ENCODE data around the gene YPEL5. TPM values are rescaled to one million over a fixed set of nuclear protein-coding genes. Genes with fewer than 3 reads are reported as not detected.
"Not testable (repeated sequence)": the region's sequence is repeated elsewhere in the genome, so short reads cannot be mapped to it uniquely, and the experiment has no call there.

The YPEL5 gene
- total RNA-seq, 1 donor from 2014 or later, result 120 TPM

DNA sequence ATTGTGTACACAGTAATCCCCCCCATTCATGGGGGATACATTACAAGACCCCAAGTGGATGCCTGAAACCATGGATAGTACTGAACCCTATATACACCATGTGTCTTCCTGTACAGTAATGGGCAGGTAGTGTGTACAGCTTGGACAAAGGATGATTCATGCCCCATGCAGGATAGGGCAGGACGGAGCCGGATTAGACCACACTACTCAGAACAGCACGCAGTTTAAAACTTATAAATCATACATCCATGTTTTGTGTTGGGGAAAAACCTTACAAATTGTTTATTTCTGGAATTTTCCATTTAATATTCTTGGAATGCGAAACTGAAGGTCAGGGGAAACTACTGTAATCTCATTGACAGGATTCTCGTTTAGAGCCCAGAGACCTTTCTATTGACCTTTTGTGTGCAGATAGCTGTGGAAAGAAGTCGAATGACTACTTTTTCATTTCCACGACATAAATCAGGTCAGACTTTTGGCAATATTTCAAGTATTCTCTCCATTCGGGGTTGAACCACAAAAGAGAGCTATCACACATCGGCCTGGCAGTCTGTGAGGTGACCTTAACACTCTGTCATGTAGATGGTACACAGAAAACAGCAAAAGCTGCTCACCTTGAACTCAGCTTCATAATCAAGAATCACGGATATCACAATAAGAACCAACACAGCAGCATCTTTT is 9.9 kb upstream of the YPEL5 start:
- no peak overlapping the region for H3K27ac Mint-ChIP-seq (ENCODE audit: unreplicated experiment)
- no peak for DNase-seq (ENCODE audit: low spot score)
- no peaks in the 10 kb centered on the region for H3K36me3 Mint-ChIP-seq (ENCODE audit: low read depth, unreplicated experiment)
- no peak overlapping the region for H3K4me3 Mint-ChIP-seq (ENCODE audit: unreplicated experiment)
- no peaks in the 10 kb centered on the region for H3K4me1 Mint-ChIP-seq (ENCODE audit: unreplicated experiment)
- H3K9me3 Mint-ChIP-seq (ENCODE audit: unreplicated experiment), result no peaks in the 10 kb centered on the region
- no peaks in the 10 kb centered on the region for H3K27me3 Mint-ChIP-seq (ENCODE audit: unreplicated experiment)
- TF ChIP-seq, protein P1, sequence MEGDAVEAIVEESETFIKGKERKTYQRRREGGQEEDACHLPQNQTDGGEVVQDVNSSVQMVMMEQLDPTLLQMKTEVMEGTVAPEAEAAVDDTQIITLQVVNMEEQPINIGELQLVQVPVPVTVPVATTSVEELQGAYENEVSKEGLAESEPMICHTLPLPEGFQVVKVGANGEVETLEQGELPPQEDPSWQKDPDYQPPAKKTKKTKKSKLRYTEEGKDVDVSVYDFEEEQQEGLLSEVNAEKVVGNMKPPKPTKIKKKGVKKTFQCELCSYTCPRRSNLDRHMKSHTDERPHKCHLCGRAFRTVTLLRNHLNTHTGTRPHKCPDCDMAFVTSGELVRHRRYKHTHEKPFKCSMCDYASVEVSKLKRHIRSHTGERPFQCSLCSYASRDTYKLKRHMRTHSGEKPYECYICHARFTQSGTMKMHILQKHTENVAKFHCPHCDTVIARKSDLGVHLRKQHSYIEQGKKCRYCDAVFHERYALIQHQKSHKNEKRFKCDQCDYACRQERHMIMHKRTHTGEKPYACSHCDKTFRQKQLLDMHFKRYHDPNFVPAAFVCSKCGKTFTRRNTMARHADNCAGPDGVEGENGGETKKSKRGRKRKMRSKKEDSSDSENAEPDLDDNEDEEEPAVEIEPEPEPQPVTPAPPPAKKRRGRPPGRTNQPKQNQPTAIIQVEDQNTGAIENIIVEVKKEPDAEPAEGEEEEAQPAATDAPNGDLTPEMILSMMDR (IDR thresholded peaks at IDR 0.05; ENCODE audit: unreplicated experiment), result no peak

DNA sequence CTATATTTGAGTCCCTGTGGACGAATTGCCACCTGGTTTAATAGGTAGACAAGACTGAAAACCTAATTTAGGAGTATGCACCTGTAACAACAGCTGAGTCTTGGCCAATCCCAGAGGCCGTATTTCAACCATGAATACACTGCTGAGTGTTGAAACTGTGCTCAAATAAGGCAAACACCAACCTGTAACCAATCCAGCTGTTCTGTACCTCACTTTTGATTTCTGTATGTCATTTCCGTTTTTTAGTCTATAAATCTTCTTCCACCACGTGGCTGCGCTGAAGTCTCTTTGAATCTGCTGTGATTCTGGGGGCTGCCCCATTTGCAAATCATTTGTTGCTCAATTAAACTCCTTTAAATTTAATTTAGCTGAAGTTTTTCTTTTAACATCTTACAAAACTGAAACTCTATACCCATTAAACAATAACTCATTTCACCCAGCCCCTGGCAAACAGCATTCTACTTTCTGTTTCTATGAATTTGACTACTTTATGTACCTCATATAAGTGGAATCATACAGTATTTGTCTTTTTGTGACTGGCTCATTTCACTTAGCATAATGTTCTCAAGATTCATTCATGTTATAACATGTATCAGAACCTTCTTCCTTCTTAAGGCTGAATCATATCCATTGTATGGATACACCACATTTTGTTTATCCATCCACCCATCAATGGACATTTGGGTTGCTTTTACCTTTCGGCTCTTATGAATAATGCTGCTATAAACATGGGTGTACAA is 7.5 kb upstream of the YPEL5 start:
- Mint-ChIP-seq H3K36me3 (ENCODE audit: low read depth, unreplicated experiment) (no peaks in the 10 kb centered on the region), H3K4me1 (ENCODE audit: unreplicated experiment) (no peaks in the 10 kb centered on the region), H3K27me3 (ENCODE audit: unreplicated experiment) (peaks cover 2% of the 10 kb centered on the region), H3K9me3 (ENCODE audit: unreplicated experiment) (no peaks in the 10 kb centered on the region), H3K4me3 (ENCODE audit: unreplicated experiment) (no peak overlapping the region), H3K27ac (ENCODE audit: unreplicated experiment) (no peak overlapping the region)
- TF ChIP-seq, protein P1 (IDR thresholded peaks at IDR 0.05; ENCODE audit: unreplicated experiment), result no peak
- no peak for DNase-seq (ENCODE audit: low spot score)

DNA sequence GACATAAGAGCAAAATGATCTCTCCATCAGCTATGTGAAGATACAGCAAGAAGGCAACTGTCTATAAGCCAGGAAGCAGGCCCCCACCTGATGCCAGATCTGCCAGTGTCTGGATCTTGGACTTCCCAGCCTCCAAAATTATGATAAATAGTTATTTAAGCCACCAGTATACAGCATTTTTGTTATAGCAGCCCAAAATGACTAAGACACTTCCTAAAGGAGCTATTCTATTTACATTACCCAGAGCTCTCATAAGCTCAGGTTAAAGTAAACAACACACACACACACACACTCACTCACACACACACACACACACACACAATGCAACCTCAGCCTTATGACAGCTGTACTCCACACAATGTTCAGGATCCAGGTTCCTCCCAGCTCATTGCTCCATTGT is 5.7 kb upstream of the YPEL5 start:
- Mint-ChIP-seq H3K36me3 (ENCODE audit: low read depth, unreplicated experiment) (no peaks in the 10 kb centered on the region), H3K4me3 (ENCODE audit: unreplicated experiment) (no peak overlapping the region), H3K9me3 (ENCODE audit: unreplicated experiment) (no peaks in the 10 kb centered on the region), H3K27ac (ENCODE audit: unreplicated experiment) (no peak overlapping the region), H3K27me3 (ENCODE audit: unreplicated experiment) (peaks cover 4% of the 10 kb centered on the region), H3K4me1 (ENCODE audit: unreplicated experiment) (peaks cover 6% of the 10 kb centered on the region)
- TF ChIP-seq, protein P1 (IDR thresholded peaks at IDR 0.05; ENCODE audit: unreplicated experiment), result no peak
- DNase-seq (ENCODE audit: low spot score), result no peak

DNA sequence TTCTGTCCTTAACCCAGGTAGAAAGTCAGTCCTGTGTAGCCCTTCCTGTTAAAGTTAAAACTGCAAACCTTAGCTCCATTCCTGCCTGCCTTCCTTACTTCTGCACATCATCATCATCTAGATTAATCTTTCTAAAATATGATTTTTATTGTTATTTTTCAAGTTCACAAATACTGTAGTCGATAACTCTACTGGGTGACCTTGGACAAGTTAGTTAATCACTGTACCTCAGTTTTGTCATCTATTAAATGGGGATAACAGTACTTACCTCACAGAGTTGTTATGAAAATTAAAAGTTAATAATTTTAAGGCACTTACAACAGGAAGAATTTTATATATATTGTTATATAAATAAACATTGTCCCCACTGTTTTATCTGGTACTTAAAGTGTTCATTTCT is 2.5 kb upstream of the YPEL5 start:
- Mint-ChIP-seq H3K4me3 (ENCODE audit: unreplicated experiment) (no peak overlapping the region), H3K4me1 (ENCODE audit: unreplicated experiment) (peaks cover 19% of the 10 kb centered on the region), H3K9me3 (ENCODE audit: unreplicated experiment) (no peaks in the 10 kb centered on the region), H3K36me3 (ENCODE audit: low read depth, unreplicated experiment) (peaks cover 6% of the 10 kb centered on the region), H3K27me3 (ENCODE audit: unreplicated experiment) (peaks cover 7% of the 10 kb centered on the region), H3K27ac (ENCODE audit: unreplicated experiment) (no peak overlapping the region)
- no peak for DNase-seq (ENCODE audit: low spot score)
- TF ChIP-seq, protein P1 (IDR thresholded peaks at IDR 0.05; ENCODE audit: unreplicated experiment), result no peak

DNA sequence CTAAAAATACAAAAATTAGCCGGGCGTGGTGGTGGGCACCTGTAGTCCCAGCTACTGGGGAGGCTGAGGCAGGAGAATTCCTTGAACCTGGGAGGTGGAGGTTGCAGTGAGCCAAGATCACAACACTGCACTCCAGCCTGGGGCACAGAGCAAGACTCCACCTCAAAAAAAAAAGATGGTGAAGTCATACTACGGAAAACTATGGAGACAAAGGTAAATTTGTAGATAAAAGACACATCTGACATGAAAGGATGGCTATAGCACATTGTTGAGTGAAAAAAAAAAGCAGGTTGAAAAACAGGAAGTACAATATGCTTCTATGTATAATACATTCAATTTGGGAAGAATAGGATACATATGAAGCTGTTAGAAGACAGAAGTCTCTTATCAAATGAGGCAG is 1.9 kb upstream of the YPEL5 start:
- H3K27me3 Mint-ChIP-seq (ENCODE audit: unreplicated experiment); H3K4me3 Mint-ChIP-seq (ENCODE audit: unreplicated experiment): not testable (repeated sequence)

More for the DNA sequence above, 1.9 kb upstream of the YPEL5 start:
- H3K27ac Mint-ChIP-seq (ENCODE audit: unreplicated experiment); H3K9me3 Mint-ChIP-seq (ENCODE audit: unreplicated experiment); DNase-seq (ENCODE audit: low spot score); H3K36me3 Mint-ChIP-seq (ENCODE audit: low read depth, unreplicated experiment): not testable (repeated sequence)
- H3K4me1 Mint-ChIP-seq (ENCODE audit: unreplicated experiment), result peaks cover 25% of the 10 kb centered on the region
